ENCODE results near the gene RPUSD1. TPM values are rescaled to one million over a fixed set of nuclear protein-coding genes. Genes with fewer than 3 reads are reported as not detected.

Gene RPUSD1
- total RNA-seq, 6 donors from 2014 or later, result 14.5 to 43.0 (median 20.8) TPM

DNA sequence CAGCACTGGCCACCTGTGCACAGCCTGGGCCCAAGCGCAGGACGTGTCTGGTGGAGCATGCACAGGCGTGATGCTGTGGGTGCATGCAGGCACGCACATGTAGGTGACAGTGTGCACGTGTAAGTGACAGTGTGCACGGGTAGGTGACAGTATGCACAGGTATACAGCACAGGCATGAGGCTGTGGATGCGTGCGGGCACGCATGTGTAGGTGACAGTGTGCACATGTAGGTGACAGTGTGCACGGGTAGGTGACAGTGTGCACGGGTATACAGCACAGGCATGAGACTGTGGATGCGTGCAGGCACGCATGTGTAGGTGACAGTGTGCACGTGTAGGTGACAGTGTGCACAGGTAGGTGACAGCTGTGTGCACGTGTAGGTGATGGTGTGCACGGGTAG, 7.9 kb downstream of the RPUSD1 start:
- ATAC-seq (ENCODE audit: low FRiP score in 2 of 2), result no peak
- TF ChIP-seq POLR2AphosphoS5 (IDR thresholded peaks at IDR 0.05) (no peak), CTCF (IDR thresholded peaks at IDR 0.05) (no peak), POLR2A (IDR thresholded peaks at IDR 0.05) (no peak), EP300 (IDR thresholded peaks at IDR 0.05) (no peak)
- WGBS, 2 donors, result 85% methylated on average over 16 of the region's 16 CpGs

GRCh38 chr16:779561-779960, 8.6 kb downstream of the RPUSD1 start:
- Histone ChIP-seq H3K4me3 (no peak overlapping the region), H3K27ac (no peak overlapping the region), H3K4me1 (peaks cover 0 to 14% (median 5%) of the 10 kb centered on the region in 4 donors), H3K9me3 (no peaks in the 10 kb centered on the region), H3K36me3 (no peaks in the 10 kb centered on the region), H3K27me3 (peaks cover 0 to 3% (median 0%) of the 10 kb centered on the region in 4 donors)
- DNase-seq, result peak in 1 of 2 donors; percentile 61
- no peak for TF ChIP-seq CTCF (IDR thresholded peaks at IDR 0.05)
- TF ChIP-seq POLR2AphosphoS5 (IDR thresholded peaks at IDR 0.05), result no peak
- TF ChIP-seq EP300 (IDR thresholded peaks at IDR 0.05), result no peak
- WGBS, 2 donors, result 69 to 78% methylated on average over 9 of the region's 13 CpGs
- no peak for ATAC-seq (ENCODE audit: low FRiP score in 2 of 2)

More for the DNA sequence above, 7.9 kb downstream of the RPUSD1 start:
- no peak overlapping the region for H3K27ac ChIP-seq
- H3K9me3 ChIP-seq, result no peaks in the 10 kb centered on the region
- H3K27me3 ChIP-seq, result no peaks in the 10 kb centered on the region
- DNase-seq, result no peak
- H3K4me1 ChIP-seq, result peaks cover 0 to 14% (median 5%) of the 10 kb centered on the region in 4 donors
- no peak overlapping the region for H3K4me3 ChIP-seq
- peaks cover 0 to 4% (median 0%) of the 10 kb centered on the region in 4 donors for H3K36me3 ChIP-seq

GRCh38 chr16:778909-779527, 9.2 kb downstream of the RPUSD1 start:
- Histone ChIP-seq H3K9me3 (no peaks in the 10 kb centered on the region), H3K27me3 (peaks cover 0 to 5% (median 0%) of the 10 kb centered on the region in 4 donors), H3K4me1 (peaks cover 0 to 12% (median 5%) of the 10 kb centered on the region in 4 donors), H3K36me3 (no peaks in the 10 kb centered on the region), H3K27ac (no peak overlapping the region), H3K4me3 (no peak overlapping the region)
- no peak for ATAC-seq (ENCODE audit: low FRiP score in 2 of 2)
- no peak for TF ChIP-seq CTCF (IDR thresholded peaks at IDR 0.05)
- TF ChIP-seq POLR2A (IDR thresholded peaks at IDR 0.05), result no peak
- TF ChIP-seq EP300 (IDR thresholded peaks at IDR 0.05), result no peak
- DNase-seq, result no peak
- 78 to 88% methylated on average over 6 of the region's 6 CpGs for WGBS, 2 donors

DNA sequence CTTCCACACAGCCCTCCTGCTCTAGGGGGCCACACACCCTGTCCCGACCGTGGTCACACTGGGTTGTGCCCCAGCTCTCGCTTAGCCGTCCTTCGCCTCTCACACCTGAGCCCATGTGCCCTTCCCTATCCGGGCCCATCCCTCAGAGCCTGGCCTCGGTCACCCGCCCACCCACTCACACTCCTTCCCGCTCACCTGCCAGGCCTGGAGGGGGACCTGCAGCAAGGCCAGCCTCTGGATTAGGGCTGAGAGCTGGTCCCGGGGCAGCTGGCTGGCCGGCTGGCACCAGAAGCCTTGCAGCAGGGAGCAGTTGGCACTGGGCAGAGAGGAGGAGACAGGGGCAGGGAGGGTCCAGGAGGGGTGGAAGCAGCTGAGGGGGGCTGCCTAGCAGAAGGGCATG, 9.7 kb downstream of the RPUSD1 start:
- ATAC-seq (ENCODE audit: low FRiP score in 2 of 2) (no peak), DNase-seq (peak in 1 of 2 donors; percentile 75)
- Histone ChIP-seq H3K9me3 (no peaks in the 10 kb centered on the region), H3K4me1 (peaks cover 0 to 6% (median 2%) of the 10 kb centered on the region in 4 donors), H3K27ac (no peak overlapping the region), H3K36me3 (no peaks in the 10 kb centered on the region), H3K27me3 (peaks cover 0 to 5% (median 0%) of the 10 kb centered on the region in 4 donors), H3K4me3 (no peak overlapping the region)
- TF ChIP-seq EP300 (IDR thresholded peaks at IDR 0.05), result no peak
- no peak for TF ChIP-seq CTCF (IDR thresholded peaks at IDR 0.05)
- no peak for TF ChIP-seq POLR2A (IDR thresholded peaks at IDR 0.05)
- TF ChIP-seq POLR2AphosphoS5 (IDR thresholded peaks at IDR 0.05), result no peak
- WGBS, 2 donors, result 77 to 80% methylated on average over 11 of the region's 11 CpGs

- ATAC-seq (ENCODE audit: low FRiP score in 2 of 2) (no peak), DNase-seq (peak in 1 of 2 donors; percentile 31)
- no peak for TF ChIP-seq EP300 (IDR thresholded peaks at IDR 0.05)
- TF ChIP-seq POLR2A (IDR thresholded peaks at IDR 0.05), result no peak
- no peak for TF ChIP-seq CTCF (IDR thresholded peaks at IDR 0.05)
- TF ChIP-seq POLR2AphosphoS5 (IDR thresholded peaks at IDR 0.05), result no peak
- Histone ChIP-seq H3K4me1 (peaks cover 0 to under 1% (median 0%) of the 10 kb centered on the region in 4 donors), H3K36me3 (no peaks in the 10 kb centered on the region), H3K27me3 (peaks cover 0 to 5% (median 0%) of the 10 kb centered on the region in 4 donors), H3K4me3 (no peak overlapping the region), H3K27ac (no peak overlapping the region), H3K9me3 (no peaks in the 10 kb centered on the region)
- 11 to 16% methylated on average over 13 to 16 of the region's 16 CpGs for WGBS, 2 donors
These were observed 10.4 kb downstream of the RPUSD1 start for GRCh38 chr16:777826-778225.

Data from upper lobe of left lung (tissue), 6 donors.